BLaER1 (cell line): ENCODE measurements around the gene UBA5.
A peak's percentile ranks its signal among the peaks of the same experiment; 100 is the strongest.

Source experiments
- H3K27ac ChIP-seq: shearing (Covaris generic); formaldehyde crosslinking; 2 replicates; pipeline ENCODE4 v1.8.1; 2022
- H3K27me3 ChIP-seq: shearing (Covaris generic); formaldehyde crosslinking; 2 replicates; pipeline ENCODE4 v1.8.1; 2022
- H3K36me3 ChIP-seq: shearing (Covaris generic); formaldehyde crosslinking; 2 replicates; pipeline ENCODE4 v1.8.1; 2022
- H3K4me1 ChIP-seq: shearing (Covaris generic); formaldehyde crosslinking; 2 replicates; pipeline ENCODE4 v1.8.1; 2022
- H3K4me2 ChIP-seq: shearing (Covaris generic); formaldehyde crosslinking; 2 replicates; pipeline ENCODE4 v1.8.1; 2022
- H3K4me3 ChIP-seq: shearing (Covaris generic); formaldehyde crosslinking; 2 replicates; pipeline ENCODE4 v1.8.1; 2022
- H3K9ac ChIP-seq: shearing (Covaris generic); formaldehyde crosslinking; 2 replicates; pipeline ENCODE4 v1.8.1; 2022
- H3K9me3 ChIP-seq: shearing (Covaris generic); formaldehyde crosslinking; 2 replicates; pipeline ENCODE4 v1.8.1; 2022
- H4K20me1 ChIP-seq: shearing (Covaris generic); formaldehyde crosslinking; 2 replicates; pipeline ENCODE4 v1.8.1; 2022
- Cebpa-rat ChIP-seq: shearing (Covaris generic); IDR thresholded peaks from 2 replicates; pipeline ENCODE4 v1.8.1; 2022

Gene UBA5

DNA sequence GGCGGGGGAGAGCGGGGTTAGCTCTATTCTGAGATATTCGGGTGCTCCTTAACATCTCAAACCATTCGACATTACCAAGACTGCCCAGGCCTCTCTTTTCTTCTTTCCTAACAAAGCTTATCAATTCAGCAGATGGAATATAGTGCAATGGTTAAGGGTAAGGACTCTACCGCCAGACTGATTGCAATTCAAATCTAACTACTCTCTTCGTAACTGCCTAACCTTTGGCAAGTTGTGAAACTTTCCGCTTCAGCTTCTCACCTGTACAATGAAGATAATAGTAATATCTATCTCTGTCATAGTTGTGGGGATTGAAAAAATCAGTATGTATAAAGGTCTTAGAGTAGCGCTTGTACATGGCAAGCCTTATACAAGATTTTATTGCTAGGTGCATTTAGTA lies 972 bp downstream of the UBA5 start:
- Histone ChIP-seq H3K27ac (peak overlapping the region; percentile 90), H3K9me3 (no peaks in the 10 kb centered on the region), H3K9ac (peak overlapping the region; percentile 89), H3K4me2 (peak overlapping the region; percentile 86), H3K27me3 (no peaks in the 10 kb centered on the region), H4K20me1 (peaks cover 34% of the 10 kb centered on the region; the same call in 1 of the 2 replicates), H3K4me3 (peak overlapping the region; percentile 93), H3K4me1 (peaks cover 41% of the 10 kb centered on the region), H3K36me3 (peaks cover 6% of the 10 kb centered on the region; the same call in 1 of the 2 replicates)
- no peak for TF ChIP-seq Cebpa-rat

DNA sequence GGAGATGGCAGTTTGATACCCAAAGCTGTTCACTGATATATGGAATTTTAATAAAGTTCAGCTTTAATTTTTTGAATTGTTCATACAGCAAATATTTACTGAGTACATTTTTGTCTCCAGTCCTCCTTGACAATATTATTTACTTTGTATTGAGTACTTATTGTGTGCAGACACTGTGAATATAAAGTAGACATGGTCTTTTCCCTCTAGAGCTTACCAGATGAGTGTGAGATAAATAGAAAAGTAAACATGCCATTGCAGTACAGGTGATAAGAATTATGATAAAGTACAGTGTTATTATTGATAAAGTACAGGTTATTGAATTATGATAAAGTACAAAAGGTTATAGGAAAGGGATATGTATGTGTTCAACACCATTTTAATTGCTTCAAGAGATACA lies 2.1 kb downstream of the UBA5 start:
- no peak overlapping the region for H3K9ac ChIP-seq
- H3K4me1 ChIP-seq = peaks cover 41% of the 10 kb centered on the region
- H3K27ac ChIP-seq = no peak overlapping the region
- TF ChIP-seq Cebpa-rat = no peak
- peaks cover 34% of the 10 kb centered on the region; the same call in 1 of the 2 replicates for H4K20me1 ChIP-seq
- H3K27me3 ChIP-seq = no peaks in the 10 kb centered on the region
- peak overlapping the region; percentile 86 for H3K4me2 ChIP-seq
- no peak overlapping the region for H3K4me3 ChIP-seq
- peaks cover 12% of the 10 kb centered on the region for H3K36me3 ChIP-seq
- no peaks in the 10 kb centered on the region for H3K9me3 ChIP-seq

DNA sequence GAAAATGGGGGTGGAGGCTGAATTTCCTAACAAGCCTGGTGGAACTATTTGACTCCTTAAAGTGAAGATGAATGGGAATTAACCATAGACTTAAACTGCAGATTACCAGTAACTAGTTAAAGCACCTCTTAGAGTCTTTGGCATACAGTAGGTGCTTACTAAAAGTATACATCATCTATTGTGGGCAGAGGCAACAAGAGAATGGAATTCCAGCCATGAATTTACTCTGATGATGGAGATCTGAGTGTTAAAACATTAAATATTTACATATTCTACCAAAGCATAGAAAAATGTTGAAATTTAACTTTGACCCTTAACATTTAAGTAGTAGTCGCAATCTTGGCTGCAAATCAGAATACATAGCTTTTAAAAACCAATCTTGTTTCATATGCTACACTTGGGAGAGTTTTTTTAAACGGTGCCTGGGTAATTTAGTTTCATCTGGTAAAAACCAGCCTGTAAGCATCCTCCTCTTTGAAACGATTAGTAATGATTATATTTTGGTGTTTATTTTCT lies 5.2 kb downstream of the UBA5 start:
- TF ChIP-seq Cebpa-rat = no peak
- Histone ChIP-seq H3K4me2 (no peak overlapping the region), H3K4me1 (peaks cover 25% of the 10 kb centered on the region), H4K20me1 (peaks cover 34% of the 10 kb centered on the region; the same call in 1 of the 2 replicates), H3K27ac (no peak overlapping the region), H3K36me3 (peaks cover 31% of the 10 kb centered on the region), H3K9ac (no peak overlapping the region), H3K27me3 (no peaks in the 10 kb centered on the region), H3K9me3 (no peaks in the 10 kb centered on the region), H3K4me3 (no peak overlapping the region)

DNA sequence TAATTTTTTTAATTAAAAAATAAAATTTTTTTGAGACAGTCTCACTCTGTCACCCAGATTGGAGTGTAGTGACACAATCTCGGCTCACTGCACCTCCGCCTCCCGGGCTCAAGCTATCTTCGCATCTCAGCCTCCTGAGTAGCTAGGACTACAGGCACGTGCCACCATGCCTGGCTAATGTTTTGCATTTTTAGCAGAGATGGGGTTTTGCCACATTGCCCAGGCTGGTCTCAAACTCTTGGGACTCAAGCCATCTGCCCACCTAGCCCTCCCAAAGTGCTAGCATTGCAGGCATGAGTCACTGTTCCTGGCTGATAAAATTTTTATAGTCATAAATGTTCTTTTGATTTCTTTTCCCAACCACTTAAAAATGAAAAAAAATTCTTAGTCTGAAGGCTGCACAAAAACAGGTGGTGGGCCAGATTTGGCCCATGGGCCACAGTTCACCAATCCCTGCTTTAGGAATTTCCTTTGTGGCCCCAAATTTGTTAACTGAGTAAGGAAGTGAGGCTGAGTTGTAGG lies 9.2 kb downstream of the UBA5 start:
- peaks cover 17% of the 10 kb centered on the region; the same call in 1 of the 2 replicates for H4K20me1 ChIP-seq
- H3K9me3 ChIP-seq = no peaks in the 10 kb centered on the region
- H3K27me3 ChIP-seq = no peaks in the 10 kb centered on the region
- H3K9ac ChIP-seq = no peak overlapping the region
- peaks cover 43% of the 10 kb centered on the region for H3K36me3 ChIP-seq
- no peak overlapping the region for H3K4me3 ChIP-seq
- no peaks in the 10 kb centered on the region for H3K4me1 ChIP-seq
- H3K27ac ChIP-seq = no peak overlapping the region
- no peak overlapping the region for H3K4me2 ChIP-seq
- TF ChIP-seq Cebpa-rat = no peak

DNA sequence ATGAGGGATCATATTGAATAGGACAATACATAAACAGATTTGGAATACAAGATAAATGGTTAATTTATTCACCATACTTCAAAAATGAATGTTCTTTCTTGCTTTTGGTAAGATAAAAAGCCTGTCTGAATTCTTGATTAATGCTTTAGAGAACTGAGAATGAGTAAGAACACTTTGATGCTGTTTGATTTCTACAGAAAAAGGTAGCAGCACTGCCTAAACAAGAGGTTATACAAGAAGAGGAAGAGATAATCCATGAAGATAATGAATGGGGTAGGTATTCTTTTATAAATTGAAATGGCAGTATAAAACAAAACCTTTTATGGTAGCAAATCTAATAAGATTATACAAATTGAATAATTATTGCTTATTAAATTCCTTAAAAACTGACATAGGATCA lies 15.3 kb downstream of the UBA5 start:
- Histone ChIP-seq H3K4me3 (no peak overlapping the region), H3K9me3 (no peaks in the 10 kb centered on the region), H3K9ac (no peak overlapping the region), H3K4me1 (no peaks in the 10 kb centered on the region), H4K20me1 (no peaks in the 10 kb centered on the region), H3K4me2 (no peak overlapping the region), H3K27ac (no peak overlapping the region), H3K36me3 (peaks cover 51% of the 10 kb centered on the region), H3K27me3 (no peaks in the 10 kb centered on the region)
- TF ChIP-seq Cebpa-rat = no peak

DNA sequence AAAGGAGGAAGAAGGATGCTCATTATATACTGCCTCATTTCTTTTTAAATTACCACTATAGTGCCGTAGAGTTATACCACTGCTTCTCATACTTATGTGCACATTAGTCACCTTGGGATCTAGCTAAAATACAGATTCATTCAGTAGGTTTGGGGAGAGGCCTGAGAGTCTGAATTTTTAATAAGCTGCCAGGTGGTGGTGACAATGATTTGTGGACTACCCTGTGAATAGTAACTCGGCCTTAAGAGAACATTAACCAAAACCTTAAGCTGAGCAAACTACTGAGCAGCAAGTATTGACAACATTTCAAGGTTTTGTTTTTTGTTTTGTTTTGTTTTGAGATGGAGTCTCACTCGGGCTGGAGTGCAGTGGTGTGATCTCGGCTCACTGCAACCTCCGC lies 19.8 kb downstream of the UBA5 start:
- H3K27me3 ChIP-seq = no peaks in the 10 kb centered on the region
- H4K20me1 ChIP-seq = no peaks in the 10 kb centered on the region
- H3K4me3 ChIP-seq = no peak overlapping the region
- TF ChIP-seq Cebpa-rat = no peak
- H3K9ac ChIP-seq = no peak overlapping the region
- peaks cover 58% of the 10 kb centered on the region for H3K36me3 ChIP-seq
- H3K9me3 ChIP-seq = no peaks in the 10 kb centered on the region
- H3K4me1 ChIP-seq = no peaks in the 10 kb centered on the region
- H3K27ac ChIP-seq = no peak overlapping the region
- no peak overlapping the region for H3K4me2 ChIP-seq

DNA sequence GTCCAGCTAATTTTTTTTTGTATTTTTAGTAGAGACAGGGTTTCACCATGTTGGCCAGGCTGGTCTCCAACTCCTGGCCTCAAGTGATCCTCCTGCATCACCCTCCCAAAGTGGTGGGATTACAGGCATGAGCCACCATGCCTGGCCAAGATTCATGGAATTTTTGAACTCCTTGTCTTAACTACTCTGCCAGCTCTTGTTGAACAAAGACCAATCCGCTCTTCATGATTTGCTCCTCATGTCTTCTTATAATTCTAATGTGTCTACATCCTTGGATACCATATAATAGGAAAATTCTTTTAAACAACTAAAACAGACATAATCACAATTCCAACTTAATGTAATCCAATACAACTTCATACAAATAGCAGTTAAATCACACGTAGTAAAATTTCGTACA lies 21.3 kb downstream of the UBA5 start:
- no peaks in the 10 kb centered on the region for H3K4me1 ChIP-seq
- no peak for TF ChIP-seq Cebpa-rat
- H3K27ac ChIP-seq = no peak overlapping the region
- no peak overlapping the region for H3K4me3 ChIP-seq
- no peaks in the 10 kb centered on the region for H3K27me3 ChIP-seq
- no peak overlapping the region for H3K9ac ChIP-seq
- H4K20me1 ChIP-seq = no peaks in the 10 kb centered on the region
- H3K36me3 ChIP-seq = peaks cover 67% of the 10 kb centered on the region
- no peaks in the 10 kb centered on the region for H3K9me3 ChIP-seq
- no peak overlapping the region for H3K4me2 ChIP-seq

DNA sequence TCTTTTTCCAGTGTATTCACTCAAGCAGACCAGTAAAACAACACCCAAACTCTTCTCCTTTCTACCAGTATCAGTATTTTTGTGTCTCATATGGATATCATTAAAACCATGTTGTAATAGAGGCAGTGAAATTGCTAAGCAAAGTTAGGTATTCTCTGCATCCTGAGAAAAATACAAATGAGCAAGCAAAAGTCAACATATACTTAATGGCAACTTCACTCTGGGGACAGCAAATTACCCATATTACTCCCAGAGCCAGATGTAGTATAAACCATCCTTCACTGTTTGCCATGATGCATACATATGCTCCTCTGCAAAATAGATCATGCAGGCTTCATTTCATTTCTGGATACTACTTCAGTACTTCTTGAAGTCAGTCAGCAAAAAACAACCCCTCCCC lies 22.1 kb downstream of the UBA5 start:
- peaks cover 62% of the 10 kb centered on the region for H3K36me3 ChIP-seq

DNA sequence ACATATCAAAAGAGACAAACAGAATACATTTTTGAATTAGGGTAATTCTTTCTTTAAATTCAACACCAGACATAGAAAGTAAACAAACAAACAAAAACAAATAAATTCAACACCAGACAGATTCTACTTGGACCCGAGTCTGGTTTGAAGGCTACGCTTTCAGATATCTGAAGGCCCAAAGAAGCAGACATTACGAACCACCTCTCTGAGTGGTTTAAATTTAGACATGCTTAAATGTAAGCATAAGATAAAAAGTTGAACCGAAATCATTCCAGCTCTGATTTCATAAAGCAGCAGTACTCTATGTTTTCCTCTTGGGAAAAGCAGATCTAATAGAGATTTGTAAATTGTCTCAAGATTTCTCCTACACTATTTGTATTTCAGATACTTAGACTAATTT lies 29.9 kb downstream of the UBA5 start:
- no peaks in the 10 kb centered on the region for H3K27me3 ChIP-seq
- H3K9ac ChIP-seq = no peak overlapping the region
- no peaks in the 10 kb centered on the region for H3K9me3 ChIP-seq
- no peaks in the 10 kb centered on the region for H3K4me1 ChIP-seq
- TF ChIP-seq Cebpa-rat = no peak
- H4K20me1 ChIP-seq = no peaks in the 10 kb centered on the region
- no peak overlapping the region for H3K27ac ChIP-seq
- H3K36me3 ChIP-seq = peaks cover 65% of the 10 kb centered on the region
- no peak overlapping the region for H3K4me2 ChIP-seq
- H3K4me3 ChIP-seq = no peak overlapping the region

More for the DNA sequence above, 22.1 kb downstream of the UBA5 start:
- no peak overlapping the region for H3K9ac ChIP-seq
- H3K27me3 ChIP-seq = no peaks in the 10 kb centered on the region
- no peaks in the 10 kb centered on the region for H3K4me1 ChIP-seq
- H3K9me3 ChIP-seq = no peaks in the 10 kb centered on the region
- H4K20me1 ChIP-seq = no peaks in the 10 kb centered on the region
- H3K4me3 ChIP-seq = no peak overlapping the region
- no peak overlapping the region for H3K4me2 ChIP-seq
- TF ChIP-seq Cebpa-rat = no peak
- H3K27ac ChIP-seq = no peak overlapping the region

DNA sequence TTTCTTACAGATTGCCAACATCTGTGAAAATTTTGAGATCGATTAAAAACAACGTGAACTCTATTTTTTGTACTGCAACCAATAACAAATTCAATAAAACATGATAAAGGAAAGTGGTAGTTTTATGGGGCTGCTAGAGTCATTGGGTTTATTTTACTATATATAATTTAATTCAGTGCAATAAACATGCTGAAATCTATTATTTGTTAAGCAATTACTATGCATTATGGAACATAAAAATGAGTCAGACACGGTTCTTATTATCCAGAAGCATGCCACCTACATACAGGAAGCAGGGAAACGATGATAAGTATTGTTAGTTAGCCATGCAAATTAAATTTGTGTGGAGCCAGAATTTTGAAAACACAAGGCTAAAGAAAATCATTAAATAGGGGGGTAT lies 34.9 kb downstream of the UBA5 start:
- no peak for TF ChIP-seq Cebpa-rat
- no peak overlapping the region for H3K9ac ChIP-seq

DNA sequence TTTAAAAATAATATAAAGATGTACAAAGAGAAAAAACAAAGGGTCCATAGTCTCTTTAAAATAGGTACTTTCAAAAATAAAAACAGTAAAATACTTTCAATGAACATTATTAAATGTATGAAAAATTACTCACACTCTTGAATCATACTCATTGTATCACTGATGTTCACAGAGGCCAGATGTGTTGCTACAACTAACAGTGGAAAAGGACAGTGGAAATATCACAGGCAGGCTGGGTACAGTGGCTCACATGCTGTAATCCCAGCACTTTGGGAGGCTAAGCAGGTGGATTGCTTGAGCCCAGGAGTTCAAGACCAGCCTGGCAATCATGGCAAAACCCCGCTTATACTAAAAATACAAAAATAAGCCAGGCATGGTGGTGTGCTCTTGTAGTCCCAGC lies 35.3 kb downstream of the UBA5 start:
- Histone ChIP-seq H3K9ac (no peak overlapping the region), H3K27me3 (no peaks in the 10 kb centered on the region), H4K20me1 (no peaks in the 10 kb centered on the region), H3K27ac (no peak overlapping the region), H3K4me1 (no peaks in the 10 kb centered on the region), H3K4me2 (no peak overlapping the region), H3K36me3 (peaks cover 68% of the 10 kb centered on the region), H3K4me3 (no peak overlapping the region), H3K9me3 (no peaks in the 10 kb centered on the region)
- no peak for TF ChIP-seq Cebpa-rat

More for the DNA sequence above, 34.9 kb downstream of the UBA5 start:
- H4K20me1 ChIP-seq = no peaks in the 10 kb centered on the region
- H3K36me3 ChIP-seq = peaks cover 68% of the 10 kb centered on the region
- no peak overlapping the region for H3K4me3 ChIP-seq
- no peaks in the 10 kb centered on the region for H3K4me1 ChIP-seq
- H3K27ac ChIP-seq = no peak overlapping the region
- no peaks in the 10 kb centered on the region for H3K9me3 ChIP-seq
- no peaks in the 10 kb centered on the region for H3K27me3 ChIP-seq
- no peak overlapping the region for H3K4me2 ChIP-seq
